Tongue (tissue), 2 donors: ENCODE results near the gene ILF2. TPM values are rescaled to one million over a fixed set of nuclear protein-coding genes. Genes with fewer than 3 reads are reported as not detected.

Experiments used
- small RNA-seq: library from RNA; depleted of rRNA; stranded (forward); fragments of <200 nt; gene quantifications from one replicate; pipeline ENCODE3, GENCODE V24; 2014; ENCODE audit warnings: low replicate concordance
- total RNA-seq: library from RNA; depleted of rRNA; stranded (reverse); fragments of >200 nt; gene quantifications from one replicate; pipeline ENCODE4 v1.2.3, GENCODE V29; 2014

Gene ILF2
- total RNA-seq, 1 donor from 2014 or later, result 136 TPM

Small RNAs within 50 kb of the gene (small RNA-seq; reads per million reads assigned to genes)
- gene MIR8083, result not detected
- not detected for gene RN7SL372P

Other genes with a start within 250 kb of the ILF2 start
- 2.6 TPM for gene S100A7, start 210.3 kb downstream of the ILF2 start, total RNA-seq
- gene S100A6, start 135.0 kb downstream of the ILF2 start, total RNA-seq, result 103 TPM
- gene S100A5, start 130.1 kb downstream of the ILF2 start, total RNA-seq, result not detected
- 160 TPM for gene S100A4, start 125.2 kb downstream of the ILF2 start, total RNA-seq
- gene S100A3, start 121.7 kb downstream of the ILF2 start, total RNA-seq, result 0.72 TPM
- gene S100A2, start 105.1 kb downstream of the ILF2 start, total RNA-seq, result 46.5 TPM
- 76.2 TPM for gene S100A16, start 57.9 kb downstream of the ILF2 start, total RNA-seq
- gene S100A14, start 54.7 kb downstream of the ILF2 start, total RNA-seq, result 40.9 TPM
- gene S100A13, start 43.5 kb downstream of the ILF2 start, total RNA-seq, result 42.5 TPM
- gene S100A1, start 42.6 kb downstream of the ILF2 start, total RNA-seq, result 13.4 TPM
- 71.8 TPM for gene CHTOP, start 36.9 kb downstream of the ILF2 start, total RNA-seq
- 64.9 TPM for gene SNAPIN, start 12.3 kb downstream of the ILF2 start, total RNA-seq
- 8.5 TPM for gene NPR1, start 7.7 kb upstream of the ILF2 start, total RNA-seq
- 34.9 TPM for gene INTS3, start 57.1 kb upstream of the ILF2 start, total RNA-seq
- gene SLC27A3, start 104.4 kb upstream of the ILF2 start, total RNA-seq, result 15.2 TPM